Right lobe of liver (tissue), 4 donors: Measurements from ENCODE around the gene ZNF768.
A peak's percentile ranks its signal among the peaks of the same experiment; 100 is the strongest.

Source experiments
- POLR2A ChIP-seq: fragments of 450-650 bp; IDR thresholded peaks from one replicate; pipeline ENCODE4 v1.6.1; 2017; ENCODE audit warnings: antibody characterized with exemption, mild to moderate bottlenecking
- TF ChIP-seq, protein P1 (sequence below), 4 donors: fragments of 200-600 bp in 3 of 4; fragments of 450-650 bp in 1 of 4; IDR thresholded peaks; one replicate each; pipeline versions ENCODE4 v1.5.1 to v1.8.0; 2016 to 2022; ENCODE audit warnings: antibody characterized with exemption in 4 of 4, mild to moderate bottlenecking in 2 of 4
- donor health status: DM: no; HTN: no; CAD: no.
- donor health status: DM: no; HTN: no; CAD: no.
- donor health status: DM: no; HTN: yes; CAD: no.

DNA sequence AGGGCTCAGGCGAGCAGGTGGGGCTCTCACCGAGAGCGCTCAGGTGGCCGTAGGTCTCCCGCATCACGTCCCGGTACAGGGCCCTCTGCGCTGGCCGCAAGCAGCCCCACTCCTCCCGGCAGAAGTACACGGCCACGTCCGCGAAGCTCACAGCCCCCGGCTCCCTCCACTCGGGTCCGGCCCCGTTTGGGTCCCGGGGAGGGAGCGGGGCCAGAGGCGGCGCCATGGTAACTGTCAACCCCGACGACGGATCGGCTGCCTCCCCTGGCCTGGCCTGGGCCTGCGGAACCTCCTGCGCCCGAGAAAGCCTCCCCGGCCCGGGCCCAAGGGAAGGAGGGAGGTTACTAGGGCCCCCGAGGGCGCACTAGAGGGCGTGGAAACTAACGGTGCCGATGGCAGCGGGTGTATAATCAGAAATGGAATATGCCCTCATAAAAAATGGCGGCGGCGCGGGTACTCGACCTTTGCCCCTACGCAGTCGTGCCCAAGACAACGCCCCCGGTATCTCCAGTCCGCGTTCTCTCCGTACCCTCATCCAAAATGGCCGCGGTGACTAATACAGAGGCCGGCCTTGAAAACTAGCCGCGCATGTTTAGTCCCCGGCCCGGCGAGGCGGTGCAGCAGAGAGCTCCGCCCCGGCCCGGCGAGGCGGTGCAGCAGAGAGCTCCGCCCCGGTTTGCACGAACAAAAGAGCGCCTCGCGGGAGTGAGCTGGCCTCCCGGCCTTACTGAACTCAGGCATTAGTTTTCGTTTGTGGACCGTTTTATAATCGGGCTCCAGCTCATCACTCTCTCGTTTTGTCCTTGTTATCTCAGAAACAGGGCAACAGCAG is 31.8 kb upstream of the ZNF768 start, which contains the start of gene ZNF764:
- TF ChIP-seq, protein P1, sequence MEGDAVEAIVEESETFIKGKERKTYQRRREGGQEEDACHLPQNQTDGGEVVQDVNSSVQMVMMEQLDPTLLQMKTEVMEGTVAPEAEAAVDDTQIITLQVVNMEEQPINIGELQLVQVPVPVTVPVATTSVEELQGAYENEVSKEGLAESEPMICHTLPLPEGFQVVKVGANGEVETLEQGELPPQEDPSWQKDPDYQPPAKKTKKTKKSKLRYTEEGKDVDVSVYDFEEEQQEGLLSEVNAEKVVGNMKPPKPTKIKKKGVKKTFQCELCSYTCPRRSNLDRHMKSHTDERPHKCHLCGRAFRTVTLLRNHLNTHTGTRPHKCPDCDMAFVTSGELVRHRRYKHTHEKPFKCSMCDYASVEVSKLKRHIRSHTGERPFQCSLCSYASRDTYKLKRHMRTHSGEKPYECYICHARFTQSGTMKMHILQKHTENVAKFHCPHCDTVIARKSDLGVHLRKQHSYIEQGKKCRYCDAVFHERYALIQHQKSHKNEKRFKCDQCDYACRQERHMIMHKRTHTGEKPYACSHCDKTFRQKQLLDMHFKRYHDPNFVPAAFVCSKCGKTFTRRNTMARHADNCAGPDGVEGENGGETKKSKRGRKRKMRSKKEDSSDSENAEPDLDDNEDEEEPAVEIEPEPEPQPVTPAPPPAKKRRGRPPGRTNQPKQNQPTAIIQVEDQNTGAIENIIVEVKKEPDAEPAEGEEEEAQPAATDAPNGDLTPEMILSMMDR (IDR thresholded peaks at IDR 0.05), result no peak
- peak; percentile 50 for TF ChIP-seq POLR2A
